Measurements from ENCODE around the gene SEPHS1. TPM values are rescaled to one million over a fixed set of nuclear protein-coding genes. Genes with fewer than 3 reads are reported as not detected.

The SEPHS1 gene
- total and polyA plus RNA-seq, 8 donors = 33.3 to 134 (median 108) TPM

DNA sequence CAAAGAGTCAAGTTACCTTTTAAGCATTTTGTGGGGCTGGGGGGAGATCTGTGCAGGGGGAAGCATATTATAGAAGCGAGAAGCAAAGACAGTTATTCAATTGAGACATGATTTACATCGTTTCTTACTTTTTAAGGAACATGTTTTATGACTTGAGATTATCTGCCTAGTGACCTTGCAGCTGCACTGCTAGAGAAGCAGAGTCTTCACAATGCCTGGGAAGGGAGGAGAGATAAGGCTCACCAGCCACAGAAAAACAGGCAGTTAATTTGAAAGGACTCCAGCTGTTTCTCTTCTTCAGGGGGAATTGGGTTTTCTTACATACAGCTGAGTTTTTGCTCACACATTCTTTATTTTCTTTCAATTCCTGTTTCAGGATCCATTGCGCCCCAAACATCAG lies 79.3 kb downstream of the SEPHS1 start:
- Histone ChIP-seq H3K9me3 (no peaks in the 10 kb centered on the region), H3K27me3 (peaks cover 0 to 6% of the 10 kb centered on the region in 2 donors), H3K27ac (no peak overlapping the region), H3K4me1 (no peaks in the 10 kb centered on the region), H3K36me3 (no peaks in the 10 kb centered on the region), H3K4me3 (no peak overlapping the region)
- ATAC-seq (no peak), DNase-seq (peak in 2 of 4 donors; percentile 41 to 61)
- TF ChIP-seq, protein P1, sequence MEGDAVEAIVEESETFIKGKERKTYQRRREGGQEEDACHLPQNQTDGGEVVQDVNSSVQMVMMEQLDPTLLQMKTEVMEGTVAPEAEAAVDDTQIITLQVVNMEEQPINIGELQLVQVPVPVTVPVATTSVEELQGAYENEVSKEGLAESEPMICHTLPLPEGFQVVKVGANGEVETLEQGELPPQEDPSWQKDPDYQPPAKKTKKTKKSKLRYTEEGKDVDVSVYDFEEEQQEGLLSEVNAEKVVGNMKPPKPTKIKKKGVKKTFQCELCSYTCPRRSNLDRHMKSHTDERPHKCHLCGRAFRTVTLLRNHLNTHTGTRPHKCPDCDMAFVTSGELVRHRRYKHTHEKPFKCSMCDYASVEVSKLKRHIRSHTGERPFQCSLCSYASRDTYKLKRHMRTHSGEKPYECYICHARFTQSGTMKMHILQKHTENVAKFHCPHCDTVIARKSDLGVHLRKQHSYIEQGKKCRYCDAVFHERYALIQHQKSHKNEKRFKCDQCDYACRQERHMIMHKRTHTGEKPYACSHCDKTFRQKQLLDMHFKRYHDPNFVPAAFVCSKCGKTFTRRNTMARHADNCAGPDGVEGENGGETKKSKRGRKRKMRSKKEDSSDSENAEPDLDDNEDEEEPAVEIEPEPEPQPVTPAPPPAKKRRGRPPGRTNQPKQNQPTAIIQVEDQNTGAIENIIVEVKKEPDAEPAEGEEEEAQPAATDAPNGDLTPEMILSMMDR (IDR thresholded peaks at IDR 0.05) = no peak
- intact Hi-C loops (cut with DNase I) = no loop called here

DNA sequence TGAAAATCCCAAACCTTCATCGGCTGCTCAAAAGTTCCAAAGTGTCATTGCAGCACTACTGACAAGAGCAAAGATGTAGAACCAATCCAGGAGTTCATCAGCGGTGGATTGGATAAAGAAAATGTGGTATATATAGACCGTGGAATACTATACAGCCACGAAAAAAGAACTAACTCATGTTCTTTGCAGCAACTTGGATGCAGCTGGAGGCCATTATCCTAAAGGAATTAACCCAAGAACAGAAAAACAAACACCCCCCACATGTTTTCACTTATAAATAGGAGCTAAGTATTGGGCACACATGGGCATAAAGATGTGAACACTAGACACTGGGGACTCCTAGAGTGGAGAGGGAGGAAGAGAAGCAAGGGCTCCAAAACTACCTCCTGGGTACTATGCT lies 79.8 kb downstream of the SEPHS1 start:
- no peak for ATAC-seq
- intact Hi-C loops (cut with DNase I) = no loop called here
- no peak for DNase-seq
- no peak overlapping the region for H3K4me3 ChIP-seq
- peaks cover 0 to 6% of the 10 kb centered on the region in 2 donors for H3K27me3 ChIP-seq
- H3K9me3 ChIP-seq = no peaks in the 10 kb centered on the region
- no peaks in the 10 kb centered on the region for H3K4me1 ChIP-seq
- H3K27ac ChIP-seq = no peak overlapping the region
- TF ChIP-seq, protein P1 (IDR thresholded peaks at IDR 0.05) = no peak
- H3K36me3 ChIP-seq = no peaks in the 10 kb centered on the region

Other genes with a start within 250 kb of the SEPHS1 start
- 10 to 100 TPM; 45.8 to 51.3 TPM for gene OPTN, start 248.1 kb downstream of the SEPHS1 start, total RNA-seq
- gene OPTN, start 248.1 kb downstream of the SEPHS1 start, polyA plus RNA-seq (ENCODE audit: insufficient read length in 6 of 6) = 10 to 100 TPM; 36.0 to 41.8 (median 36.8) TPM
- 1 to 10 TPM; 4.2 to 9.1 TPM for gene MCM10, start 186.7 kb downstream of the SEPHS1 start, total RNA-seq
- 10 to 100 TPM in 3 of 6 donors, 1 to 10 TPM in 3; 6.9 to 13.1 (median 10.7) TPM for gene MCM10, start 186.7 kb downstream of the SEPHS1 start, polyA plus RNA-seq (ENCODE audit: insufficient read length in 6 of 6)
- not detected for gene UCMA, start 113.9 kb downstream of the SEPHS1 start, total RNA-seq
- gene UCMA, start 113.9 kb downstream of the SEPHS1 start, polyA plus RNA-seq (ENCODE audit: insufficient read length in 6 of 6) = under 1 TPM in 5 of 6 donors, not detected in 1; 0.25 to 0.57 (median 0.34) TPM
- gene PHYH, start 48.2 kb downstream of the SEPHS1 start, total RNA-seq = 10 to 100 TPM; 26.4 to 46.9 TPM
- 10 to 100 TPM; 28.0 to 33.0 (median 31.1) TPM for gene PHYH, start 48.2 kb downstream of the SEPHS1 start, polyA plus RNA-seq (ENCODE audit: insufficient read length in 6 of 6)
- 10 to 100 TPM; 12.8 to 21.2 TPM for gene BEND7, start 180.7 kb upstream of the SEPHS1 start, total RNA-seq
- gene BEND7, start 180.7 kb upstream of the SEPHS1 start, polyA plus RNA-seq (ENCODE audit: insufficient read length in 6 of 6) = 10 to 100 TPM; 17.7 to 21.3 (median 19.6) TPM
- 10 to 100 TPM; 17.0 to 19.7 TPM for gene PRPF18, start 238.7 kb upstream of the SEPHS1 start, total RNA-seq
- gene PRPF18, start 238.7 kb upstream of the SEPHS1 start, polyA plus RNA-seq (ENCODE audit: insufficient read length in 6 of 6) = 10 to 100 TPM; 25.2 to 29.1 (median 26.9) TPM